HCT116 (cell line): Measurements from ENCODE around the gene ZSWIM7. TPM values are rescaled to one million over a fixed set of nuclear protein-coding genes. Genes with fewer than 3 reads are reported as not detected.

Source experiments
- ATAC-seq: fragments of 200-7000 bp; cut with Tn5 transposase; 2 replicates; pipeline ENCODE4 v1.9.1; 2020; ENCODE audit warnings: mild to moderate bottlenecking, moderate library complexity
- BruUV-seq: library from RNA; stranded (reverse); fragments of 400-500 nt; replicated peaks from 2 replicates; lab custom pipeline; 2021; lab: Mats Ljungman, UMichigan
- CTCF ChIA-PET: fragments of 300-600 bp; sonication (Branson Sonifier 250); formaldehyde crosslinking; loops from one replicate; lab custom pipeline; 2021; ENCODE audit warnings: antibody characterized with exemption; lab: Charles Lee
- POLR2A ChIA-PET: fragments of 300-600, 350-600 bp; sonication (Branson Sonifier 250); formaldehyde crosslinking; loops from one replicate; lab custom pipeline; 2021; ENCODE audit warnings: antibody characterized with exemption; lab: Charles Lee
- RAD21 ChIA-PET, 2 experiments: fragments of 300-600 bp; sonication (Branson Sonifier 250); formaldehyde crosslinking; loops; one replicate each; lab custom pipeline; 2023; ENCODE audit warnings: low total read pairs in 2 of 2; ENCODE audit not compliant: uncharacterized antibody in 2 of 2, unreplicated experiment in 2 of 2, low non-redundant PET in 1 of 2; lab: Charles Lee
- DNase-seq: peaks from one replicate; pipeline ENCODE4 v3.0.0-alpha.2; 2010; ENCODE audit warnings: low read depth, low spot score
- H2AFZ ChIP-seq: fragments of 200-600 bp; shearing (Covaris generic), sonication (generic); 2 replicates; pipeline ENCODE4 v1.6.1; 2017; ENCODE audit warnings: low read depth, mixed run types, mixed read lengths, antibody characterized with exemption, low read length; ENCODE audit not compliant: poor library complexity, severe bottlenecking
- H3K27ac ChIP-seq: 2 replicates; pipeline ENCODE4 v1.5.1; 2012; ENCODE audit warnings: low read depth, low read length
- H3K27me3 ChIP-seq: fragments of 200-600 bp; sonication (generic); 2 replicates; pipeline ENCODE4 v1.6.1; 2016; ENCODE audit warnings: mixed run types, low read length, mixed read lengths; ENCODE audit not compliant: insufficient read depth
- H3K36me3 ChIP-seq, 2 experiments: fragments of 200-500 bp in 1 of 2; fragments of 200-600 bp in 1 of 2; sonication (Bioruptor generic) in 1 of 2; sonication (generic) in 1 of 2; 2 replicates each; pipeline versions ENCODE4 v1.5.1 to v1.6.1; 2014 to 2016; ENCODE audit warnings: low read length in 2 of 2, inconsistent platforms in 1 of 2, mixed read lengths in 1 of 2, mixed run types in 1 of 2; ENCODE audit not compliant: insufficient read depth in 2 of 2, control insufficient read depth in 1 of 2
- H3K4me1 ChIP-seq, 2 experiments: fragments of 200-600 bp in 1 of 2; sonication (generic) in 1 of 2; 2 replicates each; pipeline versions ENCODE4 v1.5.1 to v1.6.1; 2012 to 2017; ENCODE audit warnings: low read length in 2 of 2, inconsistent platforms in 1 of 2, mild to moderate bottlenecking in 1 of 2, mixed read lengths in 1 of 2, mixed run types in 1 of 2, moderate library complexity in 1 of 2; ENCODE audit not compliant: insufficient read depth in 2 of 2, control insufficient read depth in 1 of 2
- H3K4me2 ChIP-seq: fragments of 200-600 bp; sonication (generic); 2 replicates; pipeline ENCODE4 v1.6.1; 2017; ENCODE audit warnings: mixed run types, low read length, mixed read lengths
- H3K4me3 ChIP-seq, 2 experiments: fragments of 200-600 bp in 1 of 2; sonication (generic) in 1 of 2; replicated peaks in 1 of 2; 2 replicates each; pipeline ENCODE4 v1.5.1; 2011 to 2016; ENCODE audit warnings: low read length in 2 of 2, control low read depth in 1 of 2, low read depth in 1 of 2, mild to moderate bottlenecking in 1 of 2, mixed read lengths in 1 of 2, mixed run types in 1 of 2
- H3K79me2 ChIP-seq: fragments of 200-600 bp; sonication (generic); 2 replicates; pipeline ENCODE4 v1.6.1; 2017; ENCODE audit warnings: mild to moderate bottlenecking, mixed run types, low read length, moderate library complexity, mixed read lengths; ENCODE audit not compliant: insufficient read depth
- H3K9ac ChIP-seq: fragments of 200-600 bp; sonication (generic); 2 replicates; pipeline ENCODE4 v1.6.1; 2016; ENCODE audit warnings: low read length, mixed read lengths
- H3K9me2 ChIP-seq: fragments of 200-600 bp; sonication (generic), shearing (Covaris generic); 2 replicates; pipeline ENCODE4 v1.6.1; 2017; ENCODE audit warnings: mixed run types, mild to moderate bottlenecking, moderate library complexity; ENCODE audit not compliant: insufficient read depth
- H3K9me3 ChIP-seq, 2 experiments: fragments of 200-500 bp in 1 of 2; fragments of 200-600 bp in 1 of 2; sonication (Bioruptor generic) in 1 of 2; sonication (generic) in 1 of 2; 2 replicates each; pipeline ENCODE4 v1.6.1; 2014 to 2017; ENCODE audit warnings: low read length in 2 of 2, mixed read lengths in 2 of 2, inconsistent platforms in 1 of 2, low read depth in 1 of 2, mild to moderate bottlenecking in 1 of 2, mixed run types in 1 of 2, moderate library complexity in 1 of 2; ENCODE audit not compliant: control insufficient read depth in 1 of 2, insufficient read depth in 1 of 2
- H4K20me1 ChIP-seq: fragments of 200-600 bp; sonication (generic), shearing (Covaris generic); 2 replicates; pipeline ENCODE4 v1.6.1; 2017; ENCODE audit warnings: mixed run types, mild to moderate bottlenecking, moderate library complexity; ENCODE audit not compliant: insufficient read depth
- CBX3 ChIP-seq: IDR thresholded peaks from 2 replicates; pipeline ENCODE4 v1.6.1; 2012; ENCODE audit warnings: low read depth
- EGR1 ChIP-seq: IDR thresholded peaks from 2 replicates; pipeline ENCODE4 v1.6.1; 2012; ENCODE audit warnings: low read depth
- EZH2 ChIP-seq: fragments of 200-600 bp; sonication (generic); IDR thresholded peaks from 2 replicates; pipeline ENCODE4 v1.6.1; 2017; ENCODE audit warnings: antibody characterized with exemption, mixed run types
- EZH2phosphoT487 ChIP-seq: fragments of 200-600 bp; IDR thresholded peaks from 2 replicates; pipeline ENCODE4 v1.6.1; 2018; ENCODE audit warnings: antibody characterized with exemption, borderline replicate concordance
- TCF7L2 ChIP-seq: IDR thresholded peaks from 2 replicates; pipeline ENCODE4 v1.7.0; 2011; ENCODE audit warnings: borderline replicate concordance, inconsistent platforms; ENCODE audit not compliant: insufficient read depth, insufficient read length; ENCODE audit errors: extremely low read depth
- YY1 ChIP-seq: IDR thresholded peaks from 2 replicates; pipeline ENCODE4 v1.6.1; 2011; ENCODE audit warnings: low read length, low read depth, moderate library complexity, mild to moderate bottlenecking; ENCODE audit not compliant: insufficient replicate concordance; ENCODE audit errors: extremely low read depth
- ZFX ChIP-seq: fragments of 450-650 bp; IDR thresholded peaks from 2 replicates; pipeline ENCODE4 v1.6.1; 2017
- ZNF274 ChIP-seq: fragments of 200-500 bp; sonication (Bioruptor generic); IDR thresholded peaks from 2 replicates; pipeline ENCODE4 v1.6.1; 2014; ENCODE audit warnings: mild to moderate bottlenecking, low read depth, low read length, inconsistent platforms
- intact Hi-C: fragments of 100-400 bp; cut with micrococcal nuclease; formaldehyde crosslinking; loops from 2 replicates; pipeline ENCODE4 v1.10.0; 2022
- total RNA-seq: library from RNA; stranded (reverse); gene quantifications from one replicate; pipeline ENCODE4 v1.2.1, GENCODE V29; 2021; ENCODE audit not compliant: unreplicated experiment
- TF ChIP-seq, protein P1 (sequence below): IDR thresholded peaks from 2 replicates; pipeline ENCODE4 v1.6.1; 2012
- TF ChIP-seq, protein P2 (sequence below): IDR thresholded peaks from 2 replicates; pipeline ENCODE4 v1.6.1; 2012
- TF ChIP-seq, protein P3 (sequence below): IDR thresholded peaks from 2 replicates; pipeline ENCODE4 v1.6.1; 2011; ENCODE audit warnings: mild to moderate bottlenecking, low read length, moderate library complexity; ENCODE audit not compliant: insufficient replicate concordance; ENCODE audit errors: extremely low read depth

Gene ZSWIM7
- total RNA-seq, 1 experiment from 2014 or later: 33.5 TPM

DNA sequence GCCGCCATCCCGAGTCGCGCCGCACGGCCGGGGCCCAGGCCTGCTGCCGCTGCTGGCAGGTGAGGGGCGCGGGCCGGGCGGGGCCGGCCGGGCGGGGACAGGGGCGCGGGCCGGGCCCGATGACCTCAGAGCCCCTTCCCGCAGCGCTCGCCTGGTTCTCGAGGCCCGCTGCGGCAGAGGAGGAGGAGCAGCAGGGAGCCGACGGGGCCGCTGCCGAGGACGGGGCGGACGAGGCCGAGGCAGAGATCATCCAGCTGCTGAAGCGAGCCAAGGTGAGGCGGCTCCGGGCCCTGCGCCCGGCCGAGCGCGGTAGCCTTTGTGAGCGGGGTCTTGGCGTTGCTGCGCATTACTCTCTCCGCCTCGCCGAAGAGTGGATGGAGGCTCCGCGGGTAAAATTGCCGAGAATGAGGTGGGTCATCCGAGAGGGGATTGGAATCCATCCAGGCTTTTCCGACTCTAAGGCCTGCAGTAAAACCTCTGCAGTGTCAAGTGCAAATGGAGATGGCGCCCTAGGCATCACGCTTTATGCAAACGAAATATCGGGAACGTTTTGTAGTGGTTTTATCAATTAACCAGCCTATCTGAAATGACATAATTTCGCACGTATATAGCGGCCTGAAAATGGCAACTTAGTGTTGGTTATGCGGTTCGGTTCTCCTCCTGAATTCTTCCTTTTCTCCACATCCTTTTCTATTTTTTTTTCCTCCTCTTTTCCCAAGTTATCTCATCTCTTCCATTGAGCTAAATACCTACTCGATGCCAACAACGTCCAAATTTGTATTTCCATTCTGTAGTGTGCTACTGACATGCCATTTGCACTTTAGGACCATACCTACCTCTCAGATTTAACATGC is 697 bp upstream of the ZSWIM7 start:
- Histone ChIP-seq H3K9me3 (peaks cover 0 to 7% of the 10 kb centered on the region in 2 experiments; a peak in 1 of 4 replicates), H3K9ac (peak overlapping the region; percentile 96), H2AFZ (no peak overlapping the region), H3K27ac (peak overlapping the region; percentile 95), H3K9me2 (no peaks in the 10 kb centered on the region), H3K36me3 (peaks cover 28 to 48% of the 10 kb centered on the region in 2 experiments), H3K4me1 (peaks cover 10 to 24% of the 10 kb centered on the region in 2 experiments; a peak in 3 of 4 replicates), H3K4me3 (peak overlapping the region; percentile 84 to 94), H3K4me2 (peak overlapping the region; percentile 79), H3K27me3 (no peaks in the 10 kb centered on the region), H4K20me1 (no peaks in the 10 kb centered on the region), H3K79me2 (peaks cover 69% of the 10 kb centered on the region)
- BruUV-seq: no TSS peak
- DNase-seq: no peak
- RAD21 ChIA-PET: interaction anchor here in 1 of 2 experiments (0.9 to 1.0 kb wide), 2 partner anchors 170 to 286 kb away, joined by 3 to 4 read pairs; no protein-coding TSS in a partner anchor
- CTCF ChIA-PET: interaction anchor here (2.9 kb wide), 1 partner anchor 55 kb away, joined by 13 read pairs; the partner anchor contains the start of gene ADORA2B
- POLR2A ChIA-PET: interaction anchor here (1.2 to 2.3 kb wide), 12 partner anchors 9 to 349 kb away, joined by 3 to 14 read pairs (median 4); partner anchors contain the start of gene ADORA2B
- ATAC-seq: peak; percentile 54
- intact Hi-C loops: loop anchor here (2.0 kb wide), 1 partner anchor 55 kb away; the partner anchor contains the start of gene ADORA2B
- TF ChIP-seq, protein P1, sequence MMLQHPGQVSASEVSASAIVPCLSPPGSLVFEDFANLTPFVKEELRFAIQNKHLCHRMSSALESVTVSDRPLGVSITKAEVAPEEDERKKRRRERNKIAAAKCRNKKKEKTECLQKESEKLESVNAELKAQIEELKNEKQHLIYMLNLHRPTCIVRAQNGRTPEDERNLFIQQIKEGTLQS: no peak
- peak; percentile 94 for TF ChIP-seq ZFX
- TF ChIP-seq, all 23 proteins: peak for 1

DNA sequence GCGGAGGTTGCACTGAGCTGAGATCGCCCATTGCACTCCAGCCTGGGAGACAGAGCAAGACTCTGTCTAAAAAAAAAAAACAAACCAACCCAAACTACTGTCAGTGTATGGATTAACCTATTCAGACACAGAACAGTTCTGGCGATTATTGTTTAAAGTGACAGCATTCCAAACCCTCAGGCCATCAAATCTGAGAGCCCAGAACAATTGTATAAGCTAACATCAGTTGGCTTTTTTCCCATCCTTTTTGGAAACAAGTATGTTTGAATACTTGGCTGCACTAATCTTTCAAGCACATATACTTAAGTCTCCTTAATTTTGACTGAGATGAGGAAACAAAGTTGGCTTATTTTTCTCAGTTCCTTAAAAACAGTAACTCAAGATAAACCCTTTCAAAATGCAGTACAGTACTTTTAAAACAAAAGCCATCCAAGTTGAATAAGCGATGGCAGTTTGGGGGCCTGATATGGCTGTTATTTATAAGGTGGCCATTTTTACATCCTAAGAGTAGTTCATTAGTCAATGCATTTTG is 1.4 kb downstream of the ZSWIM7 start:
- H3K9me2 ChIP-seq: no peaks in the 10 kb centered on the region
- peaks cover 54% of the 10 kb centered on the region for H3K79me2 ChIP-seq
- no peak overlapping the region for H2AFZ ChIP-seq
- H3K27me3 ChIP-seq: no peaks in the 10 kb centered on the region
- H3K36me3 ChIP-seq: peaks cover 7 to 27% of the 10 kb centered on the region in 2 experiments; a peak in 3 of 4 replicates
- ATAC-seq (no peak), DNase-seq (no peak)
- peaks cover 10 to 24% of the 10 kb centered on the region in 2 experiments; a peak in 3 of 4 replicates for H3K4me1 ChIP-seq
- H3K27ac ChIP-seq: peak overlapping the region; percentile 95; the same call in 1 of the 2 replicates
- peak overlapping the region; percentile 84 to 94 for H3K4me3 ChIP-seq
- no peaks in the 10 kb centered on the region for H4K20me1 ChIP-seq
- RAD21 ChIA-PET: interaction anchor here in 1 of 2 experiments (1.2 to 1.5 kb wide), 2 partner anchors 53 to 54 kb away, joined by 3 read pairs; no protein-coding TSS in a partner anchor
- TF ChIP-seq TCF7L2: no peak
- no peak for TF ChIP-seq EZH2
- TF ChIP-seq ZFX: no peak
- TF ChIP-seq EZH2phosphoT487: no peak
- TF ChIP-seq ZNF274: no peak
- TF ChIP-seq, protein P2, sequence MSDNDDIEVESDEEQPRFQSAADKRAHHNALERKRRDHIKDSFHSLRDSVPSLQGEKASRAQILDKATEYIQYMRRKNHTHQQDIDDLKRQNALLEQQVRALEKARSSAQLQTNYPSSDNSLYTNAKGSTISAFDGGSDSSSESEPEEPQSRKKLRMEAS: no peak
- no peak for TF ChIP-seq EGR1
- TF ChIP-seq, protein P3, sequence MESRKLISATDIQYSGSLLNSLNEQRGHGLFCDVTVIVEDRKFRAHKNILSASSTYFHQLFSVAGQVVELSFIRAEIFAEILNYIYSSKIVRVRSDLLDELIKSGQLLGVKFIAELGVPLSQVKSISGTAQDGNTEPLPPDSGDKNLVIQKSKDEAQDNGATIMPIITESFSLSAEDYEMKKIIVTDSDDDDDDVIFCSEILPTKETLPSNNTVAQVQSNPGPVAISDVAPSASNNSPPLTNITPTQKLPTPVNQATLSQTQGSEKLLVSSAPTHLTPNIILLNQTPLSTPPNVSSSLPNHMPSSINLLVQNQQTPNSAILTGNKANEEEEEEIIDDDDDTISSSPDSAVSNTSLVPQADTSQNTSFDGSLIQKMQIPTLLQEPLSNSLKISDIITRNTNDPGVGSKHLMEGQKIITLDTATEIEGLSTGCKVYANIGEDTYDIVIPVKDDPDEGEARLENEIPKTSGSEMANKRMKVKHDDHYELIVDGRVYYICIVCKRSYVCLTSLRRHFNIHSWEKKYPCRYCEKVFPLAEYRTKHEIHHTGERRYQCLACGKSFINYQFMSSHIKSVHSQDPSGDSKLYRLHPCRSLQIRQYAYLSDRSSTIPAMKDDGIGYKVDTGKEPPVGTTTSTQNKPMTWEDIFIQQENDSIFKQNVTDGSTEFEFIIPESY: no peak
- no peak for TF ChIP-seq CBX3
- no peak for TF ChIP-seq YY1
- CTCF ChIA-PET: interaction anchor here (1.2 to 2.9 kb wide), 3 partner anchors 16 to 147 kb away, joined by 3 to 13 read pairs (median 5); partner anchors contain the start of gene ADORA2B
- H3K4me2 ChIP-seq: peak overlapping the region; percentile 79
- H3K9me3 ChIP-seq: peaks cover 0 to 7% of the 10 kb centered on the region in 2 experiments; a peak in 1 of 4 replicates
- TSS peak; percentile 71 for BruUV-seq
- peak overlapping the region; percentile 96 for H3K9ac ChIP-seq
- intact Hi-C loops: loop anchor here (1.0 to 2.0 kb wide), 2 partner anchors 53 to 170 kb away; partner anchors contain the start of gene ADORA2B
- POLR2A ChIA-PET: interaction anchor here (1.7 to 2.3 kb wide), 2 partner anchors 30 to 53 kb away, joined by 4 to 12 read pairs; partner anchors contain the start of gene ADORA2B
